ENCODE data around the gene EPB41L4B.
"Not testable (repeated sequence)": the region's sequence is repeated elsewhere in the genome, so short reads cannot be mapped to it uniquely, and the experiment has no call there.

EPB41L4B gene

GRCh38 chr9:109156708-109157107 is 164.2 kb downstream of the EPB41L4B start:
- no peak for DNase-seq

- no peak for DNase-seq
Observed at GRCh38 chr9:109150925-109151545, 169.8 kb downstream of the EPB41L4B start.

GRCh38 chr9:109149722-109150121 is 171.1 kb downstream of the EPB41L4B start:
- DNase-seq: no peak

GRCh38 chr9:109149089-109149488 is 171.8 kb downstream of the EPB41L4B start:
- DNase-seq: no peak

GRCh38 chr9:109145051-109145450 is 175.8 kb downstream of the EPB41L4B start:
- DNase-seq: no peak

GRCh38 chr9:109143881-109144562 is 176.8 kb downstream of the EPB41L4B start:
- no peak for DNase-seq

- DNase-seq: no peak
Observed at GRCh38 chr9:109141375-109141774, 179.5 kb downstream of the EPB41L4B start.

- no peak for DNase-seq
Observed at GRCh38 chr9:109139851-109140250, 181.0 kb downstream of the EPB41L4B start.

- DNase-seq: no peak
Observed at GRCh38 chr9:109138421-109138820, 182.4 kb downstream of the EPB41L4B start.

GRCh38 chr9:109134167-109134578 is 186.7 kb downstream of the EPB41L4B start:
- DNase-seq: no peak

- DNase-seq: no peak
Observed at GRCh38 chr9:109133533-109133932, 187.3 kb downstream of the EPB41L4B start.

GRCh38 chr9:109132567-109133021 is 188.3 kb downstream of the EPB41L4B start:
- DNase-seq: no peak

GRCh38 chr9:109129470-109130197 is 191.2 kb downstream of the EPB41L4B start:
- DNase-seq: no peak

GRCh38 chr9:109126671-109127070 is 194.2 kb downstream of the EPB41L4B start:
- DNase-seq: not testable (repeated sequence)

- no peak for DNase-seq
Observed at GRCh38 chr9:109124121-109124520, 196.7 kb downstream of the EPB41L4B start.

- DNase-seq: no peak
Observed at GRCh38 chr9:109122726-109123621, 197.9 kb downstream of the EPB41L4B start.
